ENCODE results near the gene RHNO1. TPM values are rescaled to one million over a fixed set of nuclear protein-coding genes. Genes with fewer than 3 reads are reported as not detected.
"Not testable (repeated sequence)": the region's sequence is repeated elsewhere in the genome, so short reads cannot be mapped to it uniquely, and the experiment has no call there.

The RHNO1 gene
- total RNA-seq, 1 experiment from 2014 or later = 37.7 TPM

DNA sequence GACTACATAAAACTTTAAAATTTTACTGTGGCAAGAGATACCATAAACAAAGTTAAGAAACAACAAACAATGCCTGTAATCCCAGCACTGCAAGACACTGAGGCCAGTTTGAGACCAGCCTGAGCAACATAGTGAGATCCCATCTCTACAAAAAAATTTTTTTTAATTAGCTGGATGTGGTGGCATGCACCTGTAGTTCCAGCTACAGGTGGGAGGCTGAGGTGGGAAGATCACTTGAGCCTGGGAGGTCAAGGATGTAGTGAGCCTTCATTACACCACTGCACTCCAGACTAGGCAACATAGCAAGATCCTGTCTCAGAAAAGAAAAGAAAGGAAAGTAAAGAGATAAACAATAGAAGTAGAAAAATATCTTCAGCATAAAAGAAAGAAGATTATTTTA lies 16.9 kb upstream of the RHNO1 start:
- no peak overlapping the region for H3K27ac ChIP-seq (ENCODE audit: low read length)
- in situ Hi-C loops (cut with HindIII; ENCODE audit: low pct_unique_long_range_greater_than_20kb, low sequenced_read_pairs) = no loop called here
- no peaks in the 10 kb centered on the region for H3K4me1 ChIP-seq (ENCODE audit: control insufficient read depth, insufficient read depth, low read length)
- no peak overlapping the region for H3K4me3 ChIP-seq (ENCODE audit: low read depth in 2 of 2, low read length in 2 of 2)
- ATAC-seq = no peak
- no peaks in the 10 kb centered on the region for H3K9me3 ChIP-seq (ENCODE audit: control insufficient read depth, insufficient read depth, low read depth, low read length)
- ChIA-PET POLR2A (no interaction called here), CTCF (no interaction called here)
- no peak for DNase-seq (ENCODE audit: low read depth, low spot score)
- no TSS peak for BruUV-seq (replicated peaks)
- H3K27me3 ChIP-seq (ENCODE audit: control insufficient read depth, insufficient read depth, low read length) = no peaks in the 10 kb centered on the region
- intact Hi-C loops (cut with micrococcal nuclease; ENCODE audit: unreplicated experiment) = no loop called here
- TF ChIP-seq CTCF (IDR thresholded peaks at IDR 0.05) (no peak), POLR2AphosphoS5 (IDR thresholded peaks at IDR 0.05; ENCODE audit: low read depth, low read length) (no peak), SIN3A (IDR thresholded peaks at IDR 0.05; ENCODE audit: borderline replicate concordance, insufficient read depth, low read depth, low read length) (no peak), TCF7L2 (IDR thresholded peaks at IDR 0.05; ENCODE audit: low read depth, low read length) (no peak)
- TF ChIP-seq, protein P1, sequence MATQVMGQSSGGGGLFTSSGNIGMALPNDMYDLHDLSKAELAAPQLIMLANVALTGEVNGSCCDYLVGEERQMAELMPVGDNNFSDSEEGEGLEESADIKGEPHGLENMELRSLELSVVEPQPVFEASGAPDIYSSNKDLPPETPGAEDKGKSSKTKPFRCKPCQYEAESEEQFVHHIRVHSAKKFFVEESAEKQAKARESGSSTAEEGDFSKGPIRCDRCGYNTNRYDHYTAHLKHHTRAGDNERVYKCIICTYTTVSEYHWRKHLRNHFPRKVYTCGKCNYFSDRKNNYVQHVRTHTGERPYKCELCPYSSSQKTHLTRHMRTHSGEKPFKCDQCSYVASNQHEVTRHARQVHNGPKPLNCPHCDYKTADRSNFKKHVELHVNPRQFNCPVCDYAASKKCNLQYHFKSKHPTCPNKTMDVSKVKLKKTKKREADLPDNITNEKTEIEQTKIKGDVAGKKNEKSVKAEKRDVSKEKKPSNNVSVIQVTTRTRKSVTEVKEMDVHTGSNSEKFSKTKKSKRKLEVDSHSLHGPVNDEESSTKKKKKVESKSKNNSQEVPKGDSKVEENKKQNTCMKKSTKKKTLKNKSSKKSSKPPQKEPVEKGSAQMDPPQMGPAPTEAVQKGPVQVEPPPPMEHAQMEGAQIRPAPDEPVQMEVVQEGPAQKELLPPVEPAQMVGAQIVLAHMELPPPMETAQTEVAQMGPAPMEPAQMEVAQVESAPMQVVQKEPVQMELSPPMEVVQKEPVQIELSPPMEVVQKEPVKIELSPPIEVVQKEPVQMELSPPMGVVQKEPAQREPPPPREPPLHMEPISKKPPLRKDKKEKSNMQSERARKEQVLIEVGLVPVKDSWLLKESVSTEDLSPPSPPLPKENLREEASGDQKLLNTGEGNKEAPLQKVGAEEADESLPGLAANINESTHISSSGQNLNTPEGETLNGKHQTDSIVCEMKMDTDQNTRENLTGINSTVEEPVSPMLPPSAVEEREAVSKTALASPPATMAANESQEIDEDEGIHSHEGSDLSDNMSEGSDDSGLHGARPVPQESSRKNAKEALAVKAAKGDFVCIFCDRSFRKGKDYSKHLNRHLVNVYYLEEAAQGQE (IDR thresholded peaks at IDR 0.05; ENCODE audit: insufficient read depth in 1 of 2, low read depth in 2 of 2, low read length in 1 of 2) = no peak
- H3K36me3 ChIP-seq (ENCODE audit: control insufficient read depth, insufficient read depth, low read length) = no peaks in the 10 kb centered on the region; the same call in none of the 2 replicates

DNA sequence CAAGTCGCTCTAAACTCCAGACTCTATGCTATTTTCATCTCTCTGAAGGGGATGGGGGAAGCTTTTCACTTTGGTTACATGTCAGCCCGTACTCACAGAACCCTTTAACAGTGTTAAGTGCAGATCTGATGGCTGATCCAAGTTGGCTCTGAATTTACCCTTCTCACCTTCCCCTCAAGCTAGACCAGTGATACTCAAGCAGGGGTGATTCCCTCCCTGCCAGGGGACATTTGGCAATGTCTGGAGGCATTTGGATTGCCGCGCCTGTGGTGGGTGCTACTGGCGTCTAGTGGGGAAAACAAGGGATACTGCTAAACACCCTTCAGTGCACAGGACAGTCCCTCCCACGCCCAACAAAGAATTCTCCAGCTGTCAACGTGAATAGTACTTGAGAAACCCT lies 14.1 kb upstream of the RHNO1 start:
- H3K4me3 ChIP-seq (ENCODE audit: low read depth in 2 of 2, low read length in 2 of 2) = no peak overlapping the region
- no peak for ATAC-seq
- no peaks in the 10 kb centered on the region for H3K27me3 ChIP-seq (ENCODE audit: control insufficient read depth, insufficient read depth, low read length)
- H3K27ac ChIP-seq (ENCODE audit: low read length) = no peak overlapping the region
- no peaks in the 10 kb centered on the region; the same call in none of the 2 replicates for H3K36me3 ChIP-seq (ENCODE audit: control insufficient read depth, insufficient read depth, low read length)
- in situ Hi-C loops (cut with HindIII; ENCODE audit: low pct_unique_long_range_greater_than_20kb, low sequenced_read_pairs) (no loop called here), intact Hi-C loops (cut with micrococcal nuclease; ENCODE audit: unreplicated experiment) (no loop called here)
- CTCF ChIA-PET = no interaction called here
- DNase-seq (ENCODE audit: low read depth, low spot score) = no peak
- TF ChIP-seq TCF7L2 (IDR thresholded peaks at IDR 0.05; ENCODE audit: low read depth, low read length) (no peak), CTCF (IDR thresholded peaks at IDR 0.05) (no peak), SIN3A (IDR thresholded peaks at IDR 0.05; ENCODE audit: borderline replicate concordance, insufficient read depth, low read depth, low read length) (no peak), POLR2AphosphoS5 (IDR thresholded peaks at IDR 0.05; ENCODE audit: low read depth, low read length) (no peak)
- TF ChIP-seq, protein P1 (IDR thresholded peaks at IDR 0.05; ENCODE audit: insufficient read depth in 1 of 2, low read depth in 2 of 2, low read length in 1 of 2) = no peak
- BruUV-seq (replicated peaks) = no TSS peak
- POLR2A ChIA-PET = no interaction called here
- no peaks in the 10 kb centered on the region for H3K9me3 ChIP-seq (ENCODE audit: control insufficient read depth, insufficient read depth, low read depth, low read length)
- H3K4me1 ChIP-seq (ENCODE audit: control insufficient read depth, insufficient read depth, low read length) = no peaks in the 10 kb centered on the region

DNA sequence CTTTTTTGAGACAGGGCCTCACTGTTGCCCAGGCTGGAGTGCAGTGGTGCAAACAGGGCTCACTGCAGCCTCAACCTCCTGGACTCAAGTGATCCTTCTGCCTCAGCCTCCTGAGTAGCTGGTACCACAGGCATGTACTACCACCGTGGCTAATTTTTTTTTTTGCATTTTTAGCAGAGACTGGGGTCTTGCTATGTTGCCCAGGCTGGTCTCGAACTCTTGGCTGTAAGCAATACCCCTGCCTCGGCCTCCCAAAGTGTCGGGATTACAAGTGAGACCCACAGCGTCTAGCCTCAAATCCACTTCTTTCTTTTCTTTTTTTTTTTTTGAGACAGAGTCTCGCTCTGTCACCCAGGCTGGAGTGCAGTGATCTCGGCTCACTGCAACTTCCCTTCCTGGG lies 13.6 kb upstream of the RHNO1 start:
- H3K9me3 ChIP-seq (ENCODE audit: control insufficient read depth, insufficient read depth, low read depth, low read length); DNase-seq (ENCODE audit: low read depth, low spot score); H3K27ac ChIP-seq (ENCODE audit: low read length); intact Hi-C loops (cut with micrococcal nuclease; ENCODE audit: unreplicated experiment); BruUV-seq (replicated peaks); H3K4me3 ChIP-seq (ENCODE audit: low read depth in 2 of 2, low read length in 2 of 2); CTCF ChIA-PET; H3K27me3 ChIP-seq (ENCODE audit: control insufficient read depth, insufficient read depth, low read length); H3K4me1 ChIP-seq (ENCODE audit: control insufficient read depth, insufficient read depth, low read length); POLR2A ChIA-PET; H3K36me3 ChIP-seq (ENCODE audit: control insufficient read depth, insufficient read depth, low read length); ATAC-seq; in situ Hi-C loops (cut with HindIII; ENCODE audit: low pct_unique_long_range_greater_than_20kb, low sequenced_read_pairs): not testable (repeated sequence)

Data from Panc1 (cell line).